Fibroblast of lung (primary cell): ENCODE data around the gene TRIM5. TPM values are rescaled to one million over a fixed set of nuclear protein-coding genes. Genes with fewer than 3 reads are reported as not detected.

ENCODE experiments used
- DNase-seq, 2 donors: peaks; one replicate each; pipeline versions ENCODE4 v3.0.0 to v3.0.0-alpha.2; 2010; ENCODE audit warnings: low read depth in 2 of 2
- H2AFZ ChIP-seq: 2 replicates; pipeline ENCODE4 v1.5.1; 2012; ENCODE audit warnings: low read length, control low read depth, inconsistent platforms
- H3K27ac ChIP-seq: 2 replicates; pipeline ENCODE4 v1.5.1; 2011; ENCODE audit warnings: low read length, control low read depth; ENCODE audit not compliant: insufficient read depth
- H3K27me3 ChIP-seq: 2 replicates; pipeline ENCODE4 v1.5.1; 2011; ENCODE audit warnings: mild to moderate bottlenecking, low read length; ENCODE audit not compliant: control insufficient read depth, insufficient read depth
- H3K36me3 ChIP-seq: 2 replicates; pipeline ENCODE4 v1.5.1; 2011; ENCODE audit warnings: low read length; ENCODE audit not compliant: control insufficient read depth, insufficient read depth
- H3K4me1 ChIP-seq: 2 replicates; pipeline ENCODE4 v1.5.1; 2011; ENCODE audit warnings: low read length; ENCODE audit not compliant: control insufficient read depth, insufficient read depth; ENCODE audit errors: extremely low read depth
- H3K4me2 ChIP-seq: 2 replicates; pipeline ENCODE4 v1.5.1; 2011; ENCODE audit warnings: low read length, control low read depth; ENCODE audit not compliant: insufficient read depth; ENCODE audit errors: extremely low read depth
- H3K4me3 ChIP-seq, 4 experiments: fragments of 200-600 bp in 1 of 4; sonication (generic) in 1 of 4; replicated peaks in 1 of 4; 2 replicates each; pipeline ENCODE4 v1.5.1; 2011 to 2016; ENCODE audit warnings: low read length in 4 of 4, low read depth in 3 of 4, mild to moderate bottlenecking in 3 of 4, control low read depth in 2 of 4, inconsistent platforms in 1 of 4, mixed read lengths in 1 of 4; ENCODE audit not compliant: insufficient read depth in 1 of 4; ENCODE audit errors: control extremely low read depth in 1 of 4
- H3K79me2 ChIP-seq: 2 replicates; pipeline ENCODE4 v1.5.1; 2012; ENCODE audit warnings: mild to moderate bottlenecking, low read length, inconsistent platforms; ENCODE audit not compliant: control insufficient read depth, insufficient read depth
- H3K9ac ChIP-seq: 2 replicates; pipeline ENCODE4 v1.5.1; 2011; ENCODE audit warnings: mild to moderate bottlenecking, low read length, control low read depth; ENCODE audit not compliant: insufficient read depth
- H3K9me3 ChIP-seq: 2 replicates; pipeline ENCODE4 v1.5.1; 2012; ENCODE audit warnings: low read depth, low read length; ENCODE audit not compliant: control insufficient read depth, insufficient read depth
- H4K20me1 ChIP-seq: 2 replicates; pipeline ENCODE4 v1.5.1; 2011; ENCODE audit warnings: low read length; ENCODE audit not compliant: control insufficient read depth, insufficient read depth; ENCODE audit errors: extremely low read depth
- EZH2 ChIP-seq: IDR thresholded peaks from 2 replicates; pipeline ENCODE4 v1.5.1; 2012; ENCODE audit warnings: low read length, control low read depth, mild to moderate bottlenecking; ENCODE audit errors: missing control alignments
- polyA plus RNA-seq, 2 donors: library from polyadenylated mRNA; depleted of rRNA in 1 of 2; stranded (reverse) in 1 of 2; unstranded in 1 of 2; fragments of >200 nt; gene quantifications; 2 replicates each; pipeline ENCODE4 v1.2.1, GENCODE V29; 2011 to 2012; ENCODE audit warnings: missing spikeins in 1 of 2
- total RNA-seq: library from RNA; depleted of rRNA; stranded (reverse); fragments of >200 nt; gene quantifications from 2 replicates; pipeline ENCODE4 v1.2.1, GENCODE V29; 2014
- TF ChIP-seq, protein P1 (sequence below), 2 donors: IDR thresholded peaks in 1 of 2; conservative IDR thresholded peaks in 1 of 2; 1 replicate in 1 of 2; 2 replicates in 1 of 2; pipeline ENCODE4 v1.5.1; 2011 to 2012; ENCODE audit warnings: low read length in 2 of 2, control low read depth in 1 of 2, inconsistent platforms in 1 of 2, low read depth in 1 of 2, mild to moderate bottlenecking in 1 of 2

Gene TRIM5
- total and polyA plus RNA-seq, 2 donors (not counting 1 experiment from before 2014, with no cell fraction given): 26.8 to 47.9 TPM

DNA sequence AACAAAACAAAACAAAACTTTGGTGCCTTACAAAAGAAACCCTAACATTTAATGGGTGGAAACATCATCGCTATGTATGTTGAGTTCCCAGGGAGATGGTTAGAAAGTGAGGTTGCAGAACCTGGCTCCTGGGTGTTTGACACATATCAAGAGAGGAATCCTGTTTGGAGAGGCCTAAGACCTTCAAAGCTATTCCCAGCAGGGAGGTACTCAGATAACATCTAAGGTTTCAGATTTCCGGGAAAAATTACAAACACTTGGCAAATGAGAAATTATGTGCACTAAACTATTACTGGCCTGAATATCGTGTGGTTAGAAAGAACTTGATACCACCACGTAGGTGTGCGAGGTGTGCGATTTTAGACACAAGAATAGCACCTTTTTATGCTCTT is 18.5 kb downstream of the TRIM5 start:
- Histone ChIP-seq H3K4me2 (no peak overlapping the region), H3K9me3 (no peaks in the 10 kb centered on the region), H3K36me3 (peaks cover 1% of the 10 kb centered on the region), H3K27ac (no peak overlapping the region), H3K4me1 (no peaks in the 10 kb centered on the region), H3K79me2 (no peaks in the 10 kb centered on the region), H3K4me3 (no peak overlapping the region), H2AFZ (no peak overlapping the region), H3K27me3 (no peaks in the 10 kb centered on the region), H4K20me1 (no peaks in the 10 kb centered on the region), H3K9ac (no peak overlapping the region)
- TF ChIP-seq, protein P1, sequence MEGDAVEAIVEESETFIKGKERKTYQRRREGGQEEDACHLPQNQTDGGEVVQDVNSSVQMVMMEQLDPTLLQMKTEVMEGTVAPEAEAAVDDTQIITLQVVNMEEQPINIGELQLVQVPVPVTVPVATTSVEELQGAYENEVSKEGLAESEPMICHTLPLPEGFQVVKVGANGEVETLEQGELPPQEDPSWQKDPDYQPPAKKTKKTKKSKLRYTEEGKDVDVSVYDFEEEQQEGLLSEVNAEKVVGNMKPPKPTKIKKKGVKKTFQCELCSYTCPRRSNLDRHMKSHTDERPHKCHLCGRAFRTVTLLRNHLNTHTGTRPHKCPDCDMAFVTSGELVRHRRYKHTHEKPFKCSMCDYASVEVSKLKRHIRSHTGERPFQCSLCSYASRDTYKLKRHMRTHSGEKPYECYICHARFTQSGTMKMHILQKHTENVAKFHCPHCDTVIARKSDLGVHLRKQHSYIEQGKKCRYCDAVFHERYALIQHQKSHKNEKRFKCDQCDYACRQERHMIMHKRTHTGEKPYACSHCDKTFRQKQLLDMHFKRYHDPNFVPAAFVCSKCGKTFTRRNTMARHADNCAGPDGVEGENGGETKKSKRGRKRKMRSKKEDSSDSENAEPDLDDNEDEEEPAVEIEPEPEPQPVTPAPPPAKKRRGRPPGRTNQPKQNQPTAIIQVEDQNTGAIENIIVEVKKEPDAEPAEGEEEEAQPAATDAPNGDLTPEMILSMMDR (conservative IDR thresholded peaks at IDR 0.05 in 1 of 2, IDR thresholded peaks at IDR 0.05 in 1 of 2; ENCODE audit: low read depth in 1 of 2, low read length in 2 of 2): no peak
- TF ChIP-seq EZH2: no peak
- DNase-seq: peak in 1 of 2 donors; percentile 46

DNA sequence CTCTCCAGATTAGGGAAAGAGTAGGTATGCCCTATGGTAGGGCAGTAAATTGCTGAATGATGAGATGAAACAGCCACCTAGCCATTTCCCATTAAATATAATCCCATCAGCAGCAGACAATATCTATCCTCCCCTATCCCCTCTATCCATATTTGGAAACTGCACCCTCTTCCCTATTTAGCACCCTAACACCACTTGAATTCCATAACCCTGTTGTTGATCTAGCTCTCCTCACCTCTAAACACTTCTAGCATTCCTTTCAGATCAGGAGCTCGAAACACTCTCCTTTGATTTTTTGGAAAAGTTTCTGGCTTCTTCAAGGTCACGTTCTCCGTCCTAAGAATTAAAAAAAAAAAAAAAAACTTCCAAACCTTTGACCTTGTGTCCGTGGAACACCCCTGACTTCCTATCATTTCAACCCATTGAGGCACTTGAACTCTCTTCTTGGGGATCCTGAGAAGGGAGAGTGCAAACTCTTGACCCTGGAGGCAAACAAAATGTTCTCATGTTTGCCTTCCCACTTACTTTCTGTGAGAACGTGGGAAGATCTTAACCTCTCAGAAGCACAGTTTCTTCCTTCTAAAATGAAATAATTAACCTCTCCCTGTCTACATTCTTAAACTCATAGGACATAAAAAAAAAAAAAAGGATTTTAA is 19.0 kb downstream of the TRIM5 start:
- Histone ChIP-seq H2AFZ (no peak overlapping the region), H3K4me2 (no peak overlapping the region), H3K9me3 (no peaks in the 10 kb centered on the region), H3K4me3 (no peak overlapping the region), H3K9ac (no peak overlapping the region), H3K27me3 (no peaks in the 10 kb centered on the region), H3K79me2 (no peaks in the 10 kb centered on the region), H3K36me3 (peaks cover 1% of the 10 kb centered on the region), H4K20me1 (no peaks in the 10 kb centered on the region), H3K27ac (no peak overlapping the region), H3K4me1 (no peaks in the 10 kb centered on the region)
- TF ChIP-seq, protein P1 (conservative IDR thresholded peaks at IDR 0.05 in 1 of 2, IDR thresholded peaks at IDR 0.05 in 1 of 2; ENCODE audit: low read depth in 1 of 2, low read length in 2 of 2): no peak
- TF ChIP-seq EZH2: no peak
- DNase-seq: no peak

DNA sequence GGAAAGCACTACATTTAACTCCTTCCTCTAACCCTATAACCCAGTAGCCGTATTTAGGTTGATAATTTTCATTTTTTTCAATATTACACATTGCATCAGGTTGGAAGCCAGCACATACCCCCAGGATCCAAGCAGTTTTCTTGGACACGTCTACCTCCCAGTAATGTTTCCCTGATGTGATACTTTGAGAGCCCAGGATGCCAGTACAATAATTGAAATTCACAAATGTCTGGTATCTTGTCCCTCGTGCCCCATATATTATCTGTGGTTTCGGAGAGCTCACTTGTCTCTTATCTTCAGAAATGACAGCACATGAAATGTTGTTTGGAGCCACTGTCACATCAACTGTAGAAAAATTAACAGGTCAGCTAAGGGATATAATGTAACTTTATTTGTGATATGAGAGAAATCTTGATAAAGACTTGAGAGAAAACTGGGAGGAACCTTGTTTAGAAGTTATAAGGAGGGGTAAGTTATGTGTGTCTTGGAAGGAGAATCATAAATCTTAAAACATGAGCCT is 19.8 kb downstream of the TRIM5 start:
- no peak for DNase-seq
- Histone ChIP-seq H3K27ac (no peak overlapping the region), H3K9ac (no peak overlapping the region), H3K9me3 (no peaks in the 10 kb centered on the region), H3K27me3 (no peaks in the 10 kb centered on the region), H3K36me3 (no peaks in the 10 kb centered on the region), H4K20me1 (no peaks in the 10 kb centered on the region), H3K4me2 (no peak overlapping the region), H3K79me2 (no peaks in the 10 kb centered on the region), H3K4me1 (no peaks in the 10 kb centered on the region), H2AFZ (no peak overlapping the region), H3K4me3 (no peak overlapping the region)
- TF ChIP-seq, protein P1 (conservative IDR thresholded peaks at IDR 0.05 in 1 of 2, IDR thresholded peaks at IDR 0.05 in 1 of 2; ENCODE audit: low read depth in 1 of 2, low read length in 2 of 2): no peak
- no peak for TF ChIP-seq EZH2
